Fibroblast of peridontal ligament (primary cell): ENCODE results near the gene WTAP.

Experiments used
- DNase-seq: peaks from one replicate; pipeline ENCODE4 v3.0.0-alpha.2; 2010; ENCODE audit errors: extremely low read depth

The WTAP gene

DNA sequence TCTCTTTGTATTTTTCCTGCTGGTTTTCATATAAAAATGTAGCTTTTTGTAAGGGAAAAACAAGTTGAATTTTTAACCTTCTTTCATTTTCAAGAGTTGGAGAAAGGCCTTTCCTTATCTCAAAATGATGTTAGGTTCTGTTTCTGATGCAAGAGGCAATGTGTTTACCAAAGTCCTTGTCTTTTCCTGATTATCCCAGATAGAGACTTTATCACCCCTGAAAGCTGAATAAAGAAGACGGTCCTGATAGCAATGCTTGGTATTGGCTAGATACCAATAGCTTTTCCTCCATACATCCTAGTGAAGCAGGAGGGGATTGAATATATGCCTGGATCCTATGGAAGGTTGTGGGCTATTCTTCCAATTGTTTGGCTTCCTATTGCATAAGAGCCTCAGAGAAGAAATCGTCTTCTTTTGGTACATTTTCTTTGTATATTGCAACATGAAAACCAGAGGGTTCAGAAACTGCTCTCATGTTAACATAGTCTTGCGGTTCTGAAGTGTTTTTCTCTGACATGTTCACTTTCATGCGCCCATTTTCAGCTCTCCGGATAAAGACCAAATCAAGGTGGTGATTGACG, 78.2 kb downstream of the WTAP start:
- no peak for DNase-seq
